Keratinocyte (primary cell): Measurements from ENCODE around the gene DEF6. TPM values are rescaled to one million over a fixed set of nuclear protein-coding genes. Genes with fewer than 3 reads are reported as not detected.
"Not testable (repeated sequence)": the region's sequence is repeated elsewhere in the genome, so short reads cannot be mapped to it uniquely, and the experiment has no call there.

ENCODE experiments used
- DNase-seq: peaks from one replicate; pipeline ENCODE4 v3.0.0-alpha.2; 2011; ENCODE audit warnings: low read depth, missing footprints, low spot score
- FAIRE-seq: peaks from 2 replicates; lab custom pipeline; 2011; peaks lifted over from hg19 to GRCh38; lab: Jason Lieb, UNC
- H2AFZ ChIP-seq: 2 replicates; pipeline ENCODE4 v1.6.0; 2012; ENCODE audit warnings: low read length, control low read depth, inconsistent platforms; ENCODE audit not compliant: control insufficient read depth
- H3K27ac ChIP-seq: 2 replicates; pipeline ENCODE4 v1.5.1; 2011; ENCODE audit warnings: low read length; ENCODE audit not compliant: control insufficient read depth, insufficient read depth
- H3K27me3 ChIP-seq: 3 replicates; pipeline ENCODE4 v1.6.0; 2011; ENCODE audit warnings: low read length; ENCODE audit not compliant: control insufficient read depth, insufficient read depth; ENCODE audit errors: extremely low read depth
- H3K36me3 ChIP-seq, 2 experiments: 2 replicates in 1 of 2; 3 replicates in 1 of 2; pipeline ENCODE4 v1.5.1; 2011; ENCODE audit warnings: low read length in 2 of 2, mild to moderate bottlenecking in 1 of 2; ENCODE audit not compliant: control insufficient read depth in 2 of 2, insufficient read depth in 2 of 2; ENCODE audit errors: extremely low read depth in 1 of 2
- H3K4me1 ChIP-seq: 3 replicates; pipeline ENCODE4 v1.5.1; 2011; ENCODE audit warnings: low read length; ENCODE audit not compliant: control insufficient read depth, insufficient read depth; ENCODE audit errors: extremely low read depth
- H3K4me2 ChIP-seq: 3 replicates; pipeline ENCODE4 v1.6.0; 2011; ENCODE audit warnings: low read depth, low read length; ENCODE audit not compliant: control insufficient read depth, insufficient read depth; ENCODE audit errors: extremely low read depth
- H3K4me3 ChIP-seq, 3 experiments: fragments of 200-600 bp in 1 of 3; sonication (generic) in 1 of 3; 2 replicates in 2 of 3; 3 replicates in 1 of 3; pipeline ENCODE4 v1.5.1; 2011 to 2016; ENCODE audit warnings: low read length in 3 of 3, mild to moderate bottlenecking in 3 of 3, control low read depth in 2 of 3, inconsistent platforms in 1 of 3, low read depth in 1 of 3, mixed read lengths in 1 of 3, mixed run types in 1 of 3, moderate library complexity in 1 of 3; ENCODE audit not compliant: control insufficient read depth in 2 of 3, insufficient read depth in 2 of 3; ENCODE audit errors: extremely low read depth in 1 of 3
- H3K79me2 ChIP-seq: 2 replicates; pipeline ENCODE4 v1.6.0; 2012; ENCODE audit warnings: low read length; ENCODE audit not compliant: control insufficient read depth, insufficient read depth
- H3K9ac ChIP-seq: 3 replicates; pipeline ENCODE4 v1.6.0; 2011; ENCODE audit warnings: low read length; ENCODE audit not compliant: control insufficient read depth, insufficient read depth; ENCODE audit errors: extremely low read depth
- H3K9me1 ChIP-seq: 3 replicates; pipeline ENCODE4 v1.6.0; 2011; ENCODE audit warnings: low read length; ENCODE audit not compliant: control insufficient read depth, insufficient read depth; ENCODE audit errors: extremely low read depth
- H3K9me3 ChIP-seq: 2 replicates; pipeline ENCODE4 v1.5.1; 2012; ENCODE audit warnings: low read depth, low read length; ENCODE audit not compliant: control insufficient read depth
- H4K20me1 ChIP-seq: 3 replicates; pipeline ENCODE4 v1.6.0; 2011; ENCODE audit warnings: low read length; ENCODE audit not compliant: control insufficient read depth, insufficient read depth; ENCODE audit errors: extremely low read depth
- EZH2 ChIP-seq: IDR thresholded peaks from one replicate; pipeline ENCODE4 v1.6.1; 2012; ENCODE audit warnings: inconsistent platforms, mild to moderate bottlenecking, low read length, moderate library complexity
- dilution Hi-C: fragments of 300-500 bp; cut with MboI; formaldehyde crosslinking; loops from one replicate; pipeline ENCODE4 v1.7.0; 2020; ENCODE audit warnings: low sequenced_read_pairs; ENCODE audit not compliant: extremely low pct_ligation_motif_present
- polyA plus RNA-seq, 5 experiments: library from polyadenylated mRNA; depleted of rRNA in 3 of 5; stranded (reverse) in 3 of 5; stranded (forward) in 1 of 5; unstranded in 1 of 5; fragments of >200 nt; gene quantifications; 1 replicate in 1 of 5; 2 replicates in 3 of 5; 3 replicates in 1 of 5; pipeline versions ENCODE4 v1.2.1 to v1.2.3, GENCODE V29; 2011 to 2012; ENCODE audit warnings: missing spikeins in 2 of 5, low read depth in 1 of 5, low replicate concordance in 1 of 5
- TF ChIP-seq, protein P1 (sequence below), 3 experiments: IDR thresholded peaks in 1 of 3; conservative IDR thresholded peaks in 1 of 3; optimal IDR thresholded peaks in 1 of 3; 2 replicates in 2 of 3; 3 replicates in 1 of 3; pipeline versions ENCODE3 to v1.5.1; 2011; ENCODE audit warnings: low read length in 3 of 3, mild to moderate bottlenecking in 3 of 3, moderate library complexity in 2 of 3, control low read depth in 1 of 3, inconsistent platforms in 1 of 3; ENCODE audit not compliant: insufficient read depth in 2 of 3; ENCODE audit errors: extremely low read depth in 1 of 3

The DEF6 gene
- polyA plus RNA-seq, 1 donor (not counting 4 experiments of a cell fraction or from before 2014, with no cell fraction given), result 17.3 TPM

- Histone ChIP-seq H3K79me2 (no peaks in the 10 kb centered on the region), H3K36me3 (no peaks in the 10 kb centered on the region), H3K4me1 (no peaks in the 10 kb centered on the region), H3K4me3 (no peak overlapping the region), H3K27me3 (no peaks in the 10 kb centered on the region), H3K9me3 (no peaks in the 10 kb centered on the region), H3K9ac (no peak overlapping the region), H3K9me1 (no peaks in the 10 kb centered on the region), H4K20me1 (no peaks in the 10 kb centered on the region), H3K27ac (no peak overlapping the region), H2AFZ (no peak overlapping the region), H3K4me2 (no peak overlapping the region)
- dilution Hi-C loops, result no loop called here
- no peak for TF ChIP-seq EZH2
- TF ChIP-seq, protein P1, sequence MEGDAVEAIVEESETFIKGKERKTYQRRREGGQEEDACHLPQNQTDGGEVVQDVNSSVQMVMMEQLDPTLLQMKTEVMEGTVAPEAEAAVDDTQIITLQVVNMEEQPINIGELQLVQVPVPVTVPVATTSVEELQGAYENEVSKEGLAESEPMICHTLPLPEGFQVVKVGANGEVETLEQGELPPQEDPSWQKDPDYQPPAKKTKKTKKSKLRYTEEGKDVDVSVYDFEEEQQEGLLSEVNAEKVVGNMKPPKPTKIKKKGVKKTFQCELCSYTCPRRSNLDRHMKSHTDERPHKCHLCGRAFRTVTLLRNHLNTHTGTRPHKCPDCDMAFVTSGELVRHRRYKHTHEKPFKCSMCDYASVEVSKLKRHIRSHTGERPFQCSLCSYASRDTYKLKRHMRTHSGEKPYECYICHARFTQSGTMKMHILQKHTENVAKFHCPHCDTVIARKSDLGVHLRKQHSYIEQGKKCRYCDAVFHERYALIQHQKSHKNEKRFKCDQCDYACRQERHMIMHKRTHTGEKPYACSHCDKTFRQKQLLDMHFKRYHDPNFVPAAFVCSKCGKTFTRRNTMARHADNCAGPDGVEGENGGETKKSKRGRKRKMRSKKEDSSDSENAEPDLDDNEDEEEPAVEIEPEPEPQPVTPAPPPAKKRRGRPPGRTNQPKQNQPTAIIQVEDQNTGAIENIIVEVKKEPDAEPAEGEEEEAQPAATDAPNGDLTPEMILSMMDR (optimal IDR thresholded peaks at IDR 0.05 in 1 of 3, IDR thresholded peaks at IDR 0.05 in 1 of 3, conservative IDR thresholded peaks at IDR 0.05 in 1 of 3; ENCODE audit: extremely low read depth in 1 of 3, insufficient read depth in 2 of 3, low read length in 3 of 3), result peak; percentile 68 to 72 (median 71)
- DNase-seq, result no peak
- no peak for FAIRE-seq
Observed at GRCh38 chr6:35327349-35328027, 29.9 kb downstream of the DEF6 start.

- H3K9me3 ChIP-seq, result no peaks in the 10 kb centered on the region
- no peak overlapping the region for H3K9ac ChIP-seq
- no peak for TF ChIP-seq EZH2
- TF ChIP-seq, protein P1 (optimal IDR thresholded peaks at IDR 0.05 in 1 of 3, IDR thresholded peaks at IDR 0.05 in 1 of 3, conservative IDR thresholded peaks at IDR 0.05 in 1 of 3; ENCODE audit: extremely low read depth in 1 of 3, insufficient read depth in 2 of 3, low read length in 3 of 3), result no peak
- H3K9me1 ChIP-seq, result no peaks in the 10 kb centered on the region
- no peaks in the 10 kb centered on the region for H3K27me3 ChIP-seq
- H2AFZ ChIP-seq, result no peak overlapping the region
- FAIRE-seq (no peak), DNase-seq (no peak)
- no peaks in the 10 kb centered on the region for H3K36me3 ChIP-seq
- no peak overlapping the region for H3K4me3 ChIP-seq
- H3K4me2 ChIP-seq, result no peak overlapping the region
- no peak overlapping the region for H3K27ac ChIP-seq
- no peaks in the 10 kb centered on the region for H4K20me1 ChIP-seq
- dilution Hi-C loops, result no loop called here
- no peaks in the 10 kb centered on the region for H3K79me2 ChIP-seq
- H3K4me1 ChIP-seq, result no peaks in the 10 kb centered on the region
Observed at GRCh38 chr6:35328108-35328723, 30.6 kb downstream of the DEF6 start.

DNA sequence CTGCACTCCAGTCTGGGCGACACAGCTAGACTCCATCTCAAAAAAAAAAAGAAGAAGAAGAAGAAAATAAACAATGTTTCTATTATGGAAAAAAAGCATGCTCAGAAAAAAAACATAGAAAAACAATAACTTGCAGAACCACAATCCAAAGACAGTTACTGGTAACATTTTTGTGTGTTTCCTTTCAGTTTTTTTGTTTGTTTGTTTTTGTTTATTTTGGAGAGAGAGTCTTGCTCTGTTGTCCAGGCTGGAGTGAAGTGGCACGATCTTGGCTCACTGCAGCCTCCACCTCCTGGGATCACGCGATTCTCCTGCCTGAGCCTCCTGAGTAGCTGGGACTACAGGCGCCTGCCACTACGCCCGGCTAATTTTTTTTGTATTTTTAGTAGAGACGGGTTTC, 31.3 kb downstream of the DEF6 start:
- H4K20me1 ChIP-seq, H3K9me1 ChIP-seq, H3K4me1 ChIP-seq, H3K9ac ChIP-seq, H3K27me3 ChIP-seq, FAIRE-seq, H3K36me3 ChIP-seq, dilution Hi-C loops, H3K27ac ChIP-seq, H3K79me2 ChIP-seq, H3K9me3 ChIP-seq, DNase-seq, H2AFZ ChIP-seq, H3K4me2 ChIP-seq, H3K4me3 ChIP-seq: not testable (repeated sequence)
